KOPT-K1 (cell line): ENCODE data around the gene NAT9.

Experiments used
- H3K27ac ChIP-seq: fragments of 200-600 bp; sonication (generic); 2 replicates; pipeline ENCODE4 v1.5.1; 2016; ENCODE audit warnings: antibody characterized with exemption, mild to moderate bottlenecking, low read depth, low read length; ENCODE audit not compliant: poor library complexity, severe bottlenecking
- H3K36me3 ChIP-seq: fragments of 200-600 bp; sonication (generic); 2 replicates; pipeline ENCODE4 v1.5.1; 2017; ENCODE audit warnings: antibody characterized with exemption, mild to moderate bottlenecking, low read length, moderate library complexity; ENCODE audit not compliant: insufficient read depth
- H3K9me3 ChIP-seq: fragments of 200-600 bp; sonication (generic); 2 replicates; pipeline ENCODE4 v1.5.1; 2017; ENCODE audit warnings: antibody characterized with exemption, low read length, mild to moderate bottlenecking; ENCODE audit not compliant: insufficient read depth, poor library complexity, severe bottlenecking

NAT9 gene

GRCh38 chr17:74729368-74729767, 46.8 kb downstream of the NAT9 start:
- Histone ChIP-seq H3K36me3 (no peaks in the 10 kb centered on the region), H3K27ac (no peak overlapping the region), H3K9me3 (no peaks in the 10 kb centered on the region)

GRCh38 chr17:74728702-74729075, 47.5 kb downstream of the NAT9 start:
- Histone ChIP-seq H3K36me3 (no peaks in the 10 kb centered on the region), H3K9me3 (no peaks in the 10 kb centered on the region), H3K27ac (no peak overlapping the region)

GRCh38 chr17:74728033-74728701, 48.0 kb downstream of the NAT9 start:
- Histone ChIP-seq H3K9me3 (no peaks in the 10 kb centered on the region), H3K27ac (no peak overlapping the region), H3K36me3 (no peaks in the 10 kb centered on the region)

- H3K36me3 ChIP-seq, result no peaks in the 10 kb centered on the region
- no peaks in the 10 kb centered on the region for H3K9me3 ChIP-seq
- no peak overlapping the region for H3K27ac ChIP-seq
These were observed 51.0 kb downstream of the NAT9 start for GRCh38 chr17:74725111-74725510.

GRCh38 chr17:74723891-74724290, 52.3 kb downstream of the NAT9 start:
- Histone ChIP-seq H3K36me3 (no peaks in the 10 kb centered on the region), H3K27ac (no peak overlapping the region), H3K9me3 (no peaks in the 10 kb centered on the region)

GRCh38 chr17:74722782-74723181, 53.4 kb downstream of the NAT9 start:
- no peak overlapping the region for H3K27ac ChIP-seq
- no peaks in the 10 kb centered on the region for H3K9me3 ChIP-seq
- H3K36me3 ChIP-seq, result no peaks in the 10 kb centered on the region
